Psoas muscle (tissue), 8 donors: ENCODE measurements around the gene HTD2. TPM values are rescaled to one million over a fixed set of nuclear protein-coding genes. Genes with fewer than 3 reads are reported as not detected.

ENCODE experiments used
- ATAC-seq, 4 donors: fragments of 200-7000 bp; cut with Tn5 transposase; one replicate each; pipeline ENCODE4 v1.9.1; 2020; ENCODE audit warnings: moderate library complexity in 3 of 4, mild to moderate bottlenecking in 2 of 4
- DNase-seq, 2 donors: peaks; one replicate each; pipeline ENCODE4 v3.0.0-alpha.2; 2020
- H3K27ac ChIP-seq: fragments of 200-600 bp; one replicate; pipeline ENCODE4 v1.8.0; 2022
- H3K27me3 ChIP-seq, 3 donors: fragments of 200-600 bp in 1 of 3; one replicate each; pipeline versions ENCODE4 v1.6.1 to v1.8.0; 2013 to 2022; ENCODE audit warnings: low read length in 2 of 3, mild to moderate bottlenecking in 2 of 3, moderate library complexity in 1 of 3; ENCODE audit not compliant: insufficient read depth in 3 of 3
- H3K36me3 ChIP-seq, 2 donors: fragments of 200-600 bp in 1 of 2; one replicate each; pipeline versions ENCODE4 v1.6.1 to v1.8.0; 2013 to 2022; ENCODE audit warnings: low read depth in 1 of 2, mild to moderate bottlenecking in 1 of 2, moderate library complexity in 1 of 2; ENCODE audit not compliant: insufficient read depth in 1 of 2
- H3K4me1 ChIP-seq: fragments of 200-600 bp; one replicate; pipeline ENCODE4 v1.8.0; 2022
- H3K4me3 ChIP-seq: fragments of 200-600 bp; one replicate; pipeline ENCODE4 v1.8.0; 2022; ENCODE audit warnings: mild to moderate bottlenecking
- H3K9me3 ChIP-seq: fragments of 200-600 bp; one replicate; pipeline ENCODE4 v1.8.0; 2022
- WGBS, 3 donors: extraction: QIAGEN DNeasy Blood & Tissue Kit; methylation state at CpG; one replicate each; pipeline versions ENCODE4 v1.1.6 to v1.1.7; 2013; 5-methylcytosine and 5-hydroxymethylcytosine counted together
- intact Hi-C, 2 donors: fragments of 100-400 bp; cut with DNase I; formaldehyde crosslinking; loops; one replicate each; pipeline versions ENCODE4 v1.11.0 to v1.14.2; 2022
- polyA plus RNA-seq, 3 donors: library from polyadenylated mRNA; stranded (reverse); fragments of 200-250 nt; gene quantifications; one replicate each; pipeline ENCODE4 v1.2.3, GENCODE V29; 2013
- total RNA-seq, 4 donors: library from RNA; stranded (reverse); fragmentation: NEBNext Ultra II Directional in 2 of 4; extraction: Animal tissue kit (Norgen Biotek cat#: 25700) in 2 of 4; gene quantifications; one replicate each; pipeline versions ENCODE4 v1.2.1 to v1.2.4, GENCODE V29; 2021 to 2023
- TF ChIP-seq, protein P1 (sequence below): fragments of 200-600 bp; IDR thresholded peaks from one replicate; pipeline ENCODE4 v1.8.0; 2022; ENCODE audit warnings: antibody characterized with exemption
- donor health status: healthy with polysubstance abuse.
- donor health status: DM: no; HTN: no; CAD: no; lungs with moderate emphysema.
- donor health status: Bipolar disorder and iron deficiency.
- donor health status: healthy.
- donor health status: DM: yes; HTN: yes; CAD: no.
- donor health status: DM: no; HTN: no; CAD: no.
- donor health status: DM: no; HTN: no; CAD: no.
- donor health status: DM: yes; HTN: yes; CAD: no.

The HTD2 gene
- total and polyA plus RNA-seq, 7 donors = 10.9 to 37.0 (median 15.7) TPM

DNA sequence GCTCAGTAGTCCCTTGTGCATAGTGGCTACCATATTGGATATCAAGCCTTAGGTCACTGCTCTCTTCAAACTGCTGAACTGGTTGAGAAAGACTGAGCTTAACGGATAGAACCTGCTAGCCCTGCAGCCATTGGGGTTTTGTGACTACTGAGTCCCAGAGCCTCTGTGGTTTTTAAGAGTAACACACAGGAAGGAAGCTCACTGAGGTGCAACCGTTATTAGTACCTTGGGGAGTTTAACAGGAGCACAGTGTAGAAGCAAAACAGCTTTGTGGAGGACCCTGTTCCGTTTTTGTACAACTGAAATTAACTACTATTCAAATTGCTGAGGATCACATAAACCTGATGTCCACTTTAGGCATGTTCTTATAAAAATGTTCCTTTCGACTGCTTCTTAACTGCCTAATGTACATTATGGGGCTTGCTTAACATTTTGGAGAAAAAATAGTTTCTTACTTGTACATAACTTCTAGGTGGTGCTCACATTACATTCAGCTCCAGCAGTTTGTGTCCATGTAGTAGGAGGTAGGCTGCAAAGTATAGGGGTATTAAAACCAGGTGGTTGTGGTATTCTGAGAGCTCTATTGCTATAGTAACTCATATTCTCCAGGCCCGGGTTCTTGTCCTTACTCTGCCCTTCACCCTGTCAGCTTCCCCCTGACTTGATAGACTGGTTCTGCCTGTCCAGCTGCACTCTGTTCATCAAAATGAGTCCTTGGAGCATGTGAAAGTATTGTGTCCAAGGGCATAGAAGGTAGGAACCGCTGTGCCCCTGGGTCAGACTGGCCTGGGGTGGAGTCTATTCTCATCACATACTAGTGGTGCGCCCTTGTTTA, 43.7 kb downstream of the HTD2 start:
- intact Hi-C loops = no loop called here
- Histone ChIP-seq H3K4me1 (peaks cover 12% of the 10 kb centered on the region), H3K9me3 (no peaks in the 10 kb centered on the region), H3K4me3 (no peak overlapping the region), H3K36me3 (no peaks in the 10 kb centered on the region), H3K27me3 (no peaks in the 10 kb centered on the region), H3K27ac (no peak overlapping the region)
- DNase-seq (no peak), ATAC-seq (peak in 3 of 4 donors; percentile 23 to 37 (median 23))
- TF ChIP-seq, protein P1, sequence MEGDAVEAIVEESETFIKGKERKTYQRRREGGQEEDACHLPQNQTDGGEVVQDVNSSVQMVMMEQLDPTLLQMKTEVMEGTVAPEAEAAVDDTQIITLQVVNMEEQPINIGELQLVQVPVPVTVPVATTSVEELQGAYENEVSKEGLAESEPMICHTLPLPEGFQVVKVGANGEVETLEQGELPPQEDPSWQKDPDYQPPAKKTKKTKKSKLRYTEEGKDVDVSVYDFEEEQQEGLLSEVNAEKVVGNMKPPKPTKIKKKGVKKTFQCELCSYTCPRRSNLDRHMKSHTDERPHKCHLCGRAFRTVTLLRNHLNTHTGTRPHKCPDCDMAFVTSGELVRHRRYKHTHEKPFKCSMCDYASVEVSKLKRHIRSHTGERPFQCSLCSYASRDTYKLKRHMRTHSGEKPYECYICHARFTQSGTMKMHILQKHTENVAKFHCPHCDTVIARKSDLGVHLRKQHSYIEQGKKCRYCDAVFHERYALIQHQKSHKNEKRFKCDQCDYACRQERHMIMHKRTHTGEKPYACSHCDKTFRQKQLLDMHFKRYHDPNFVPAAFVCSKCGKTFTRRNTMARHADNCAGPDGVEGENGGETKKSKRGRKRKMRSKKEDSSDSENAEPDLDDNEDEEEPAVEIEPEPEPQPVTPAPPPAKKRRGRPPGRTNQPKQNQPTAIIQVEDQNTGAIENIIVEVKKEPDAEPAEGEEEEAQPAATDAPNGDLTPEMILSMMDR = no peak
- 80 to 84% (median 82%) methylated on average over 7 of the region's 7 CpGs for whole genome bisulfite sequencing, 3 donors

DNA sequence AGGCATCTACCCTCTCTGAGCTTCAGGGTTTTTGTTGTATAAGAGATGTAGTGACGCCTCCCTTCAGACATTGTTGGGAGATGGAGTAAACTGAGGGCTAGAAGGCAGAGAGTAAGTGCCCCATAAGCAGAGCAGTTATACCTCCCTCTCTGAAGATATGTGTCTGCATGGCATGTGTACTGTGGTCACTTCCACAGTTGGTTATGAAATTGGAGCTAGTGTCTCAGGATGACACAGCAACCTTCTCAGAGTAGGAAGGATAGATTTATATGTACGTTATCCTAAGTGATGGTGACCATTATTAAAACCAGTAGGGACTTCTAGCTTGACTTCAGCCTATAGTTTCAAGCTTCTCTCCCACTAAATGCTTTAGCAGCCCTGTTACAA, 44.3 kb downstream of the HTD2 start:
- peak; percentile 81 to 87 (median 83) for ATAC-seq
- intact Hi-C loops = no loop called here
- H3K27ac ChIP-seq = no peak overlapping the region
- H3K27me3 ChIP-seq = no peaks in the 10 kb centered on the region
- no peaks in the 10 kb centered on the region for H3K36me3 ChIP-seq
- no peaks in the 10 kb centered on the region for H3K9me3 ChIP-seq
- peaks cover 12% of the 10 kb centered on the region for H3K4me1 ChIP-seq
- no peak overlapping the region for H3K4me3 ChIP-seq
- no peak for DNase-seq
- WGBS, 3 donors = 68 to 85% (median 81%) methylated on average over 2 of the region's 2 CpGs
- TF ChIP-seq, protein P1 = no peak

GRCh38 chr3:58351920-58352319, 45.6 kb downstream of the HTD2 start:
- TF ChIP-seq, protein P1 = no peak
- peaks cover 20% of the 10 kb centered on the region for H3K4me1 ChIP-seq
- H3K4me3 ChIP-seq = no peak overlapping the region
- no peak overlapping the region for H3K27ac ChIP-seq
- DNase-seq (no peak), ATAC-seq (no peak)
- H3K36me3 ChIP-seq = no peaks in the 10 kb centered on the region
- H3K9me3 ChIP-seq = no peaks in the 10 kb centered on the region
- 75 to 80% (median 78%) methylated on average over 3 of the region's 3 CpGs for WGBS, 3 donors
- intact Hi-C loops = no loop called here
- no peaks in the 10 kb centered on the region for H3K27me3 ChIP-seq

- WGBS, 3 donors = 83 to 85% (median 84%) methylated on average over 6 of the region's 6 CpGs
- Histone ChIP-seq H3K4me3 (no peak overlapping the region), H3K36me3 (no peaks in the 10 kb centered on the region), H3K27ac (no peak overlapping the region), H3K4me1 (peaks cover 21% of the 10 kb centered on the region), H3K27me3 (no peaks in the 10 kb centered on the region), H3K9me3 (no peaks in the 10 kb centered on the region)
- no peak for DNase-seq
- ATAC-seq = no peak
- TF ChIP-seq, protein P1 = no peak
- intact Hi-C loops = no loop called here
Observed at GRCh38 chr3:58352626-58353025, 46.3 kb downstream of the HTD2 start.
